Mammary epithelial cell (primary cell): ENCODE results near the gene ACTN1.

Source experiments
- EZH2 ChIP-seq: IDR thresholded peaks from 2 replicates; pipeline ENCODE4 v1.6.1; 2012; ENCODE audit warnings: low read length, inconsistent platforms, borderline replicate concordance
- TF ChIP-seq, protein P1 (sequence below), 2 donors: IDR thresholded peaks in 1 of 2; conservative IDR thresholded peaks in 1 of 2; 2 replicates each; pipeline ENCODE4 v1.5.1; 2011 to 2012; ENCODE audit warnings: inconsistent platforms in 2 of 2, low read length in 2 of 2, mild to moderate bottlenecking in 2 of 2, control low read depth in 1 of 2, low read depth in 1 of 2; ENCODE audit not compliant: insufficient read depth in 1 of 2; ENCODE audit errors: extremely low read depth in 1 of 2

DNA sequence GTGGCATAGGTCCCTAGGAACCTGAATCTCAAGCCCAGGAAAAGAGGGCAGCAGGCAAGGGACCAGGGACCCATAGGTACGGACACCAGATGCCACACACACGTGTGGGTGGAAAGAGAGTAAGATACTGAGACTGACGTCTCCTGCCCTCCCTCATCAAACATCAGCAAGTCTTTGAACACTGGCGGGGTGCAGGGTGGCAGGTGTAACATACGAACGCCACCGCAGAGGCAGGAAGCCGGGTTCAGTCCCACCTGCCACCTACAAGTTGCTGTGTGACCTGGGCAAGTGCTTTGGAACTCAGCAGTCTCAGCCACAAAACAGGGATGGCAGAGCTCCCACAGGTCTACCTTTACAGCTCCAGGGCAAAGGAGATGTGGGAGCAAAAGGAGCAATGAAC is 11.1 kb downstream of the ACTN1 start:
- TF ChIP-seq, protein P1, sequence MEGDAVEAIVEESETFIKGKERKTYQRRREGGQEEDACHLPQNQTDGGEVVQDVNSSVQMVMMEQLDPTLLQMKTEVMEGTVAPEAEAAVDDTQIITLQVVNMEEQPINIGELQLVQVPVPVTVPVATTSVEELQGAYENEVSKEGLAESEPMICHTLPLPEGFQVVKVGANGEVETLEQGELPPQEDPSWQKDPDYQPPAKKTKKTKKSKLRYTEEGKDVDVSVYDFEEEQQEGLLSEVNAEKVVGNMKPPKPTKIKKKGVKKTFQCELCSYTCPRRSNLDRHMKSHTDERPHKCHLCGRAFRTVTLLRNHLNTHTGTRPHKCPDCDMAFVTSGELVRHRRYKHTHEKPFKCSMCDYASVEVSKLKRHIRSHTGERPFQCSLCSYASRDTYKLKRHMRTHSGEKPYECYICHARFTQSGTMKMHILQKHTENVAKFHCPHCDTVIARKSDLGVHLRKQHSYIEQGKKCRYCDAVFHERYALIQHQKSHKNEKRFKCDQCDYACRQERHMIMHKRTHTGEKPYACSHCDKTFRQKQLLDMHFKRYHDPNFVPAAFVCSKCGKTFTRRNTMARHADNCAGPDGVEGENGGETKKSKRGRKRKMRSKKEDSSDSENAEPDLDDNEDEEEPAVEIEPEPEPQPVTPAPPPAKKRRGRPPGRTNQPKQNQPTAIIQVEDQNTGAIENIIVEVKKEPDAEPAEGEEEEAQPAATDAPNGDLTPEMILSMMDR (conservative IDR thresholded peaks at IDR 0.05 in 1 of 2, IDR thresholded peaks at IDR 0.05 in 1 of 2; ENCODE audit: extremely low read depth in 1 of 2, insufficient read depth in 1 of 2, low read depth in 1 of 2, low read length in 2 of 2), result no peak
- no peak for TF ChIP-seq EZH2
